CD4-positive, alpha-beta T cell treated with Interleukin-4 for 4 hours (primary cell): ENCODE measurements around the gene UNK.
"Not testable (repeated sequence)": the region's sequence is repeated elsewhere in the genome, so short reads cannot be mapped to it uniquely, and the experiment has no call there.

Experiments used
- DNase-seq: peaks from one replicate; pipeline ENCODE4 v3.0.0-alpha.2; 2020

The UNK gene

GRCh38 chr17:75839942-75840798 is 55.6 kb downstream of the UNK start:
- DNase-seq, result no peak

- no peak for DNase-seq
Measured at GRCh38 chr17:75840799-75841164, 56.2 kb downstream of the UNK start.

GRCh38 chr17:75842411-75842810 is 57.8 kb downstream of the UNK start:
- DNase-seq, result no peak

- DNase-seq, result no peak
Measured at GRCh38 chr17:75842963-75843576, 58.5 kb downstream of the UNK start.

- peak; percentile 68 for DNase-seq
Measured at GRCh38 chr17:75843577-75844529, 59.2 kb downstream of the UNK start, which contains the start of gene UNC13D. UNC13D (minus strand) TSS chr17:75844404; CDS start chr17:75844337, 67 bp downstream.

- no peak for DNase-seq
Measured at GRCh38 chr17:75844530-75845057, 60.0 kb downstream of the UNK start.

GRCh38 chr17:75845058-75845711 is 60.6 kb downstream of the UNK start:
- DNase-seq, result peak; percentile 52

GRCh38 chr17:75845933-75846691 is 61.5 kb downstream of the UNK start:
- DNase-seq, result no peak

GRCh38 chr17:75846692-75847613 is 62.3 kb downstream of the UNK start:
- no peak for DNase-seq

- DNase-seq, result no peak
Measured at GRCh38 chr17:75847614-75848522, 63.3 kb downstream of the UNK start.

- peak; percentile 74 for DNase-seq
Measured at GRCh38 chr17:75848523-75849278, 64.1 kb downstream of the UNK start.

- DNase-seq, result no peak
Measured at GRCh38 chr17:75849279-75849646, 64.7 kb downstream of the UNK start.

- DNase-seq, result no peak
Measured at GRCh38 chr17:75849724-75850123, 65.1 kb downstream of the UNK start.

GRCh38 chr17:75850928-75851692 is 66.5 kb downstream of the UNK start:
- no peak for DNase-seq

GRCh38 chr17:75851693-75851991 is 67.0 kb downstream of the UNK start:
- not testable (repeated sequence) for DNase-seq

GRCh38 chr17:75853433-75853832 is 68.8 kb downstream of the UNK start:
- no peak for DNase-seq

- no peak for DNase-seq
Measured at GRCh38 chr17:75854101-75854748, 69.6 kb downstream of the UNK start.
